CD8-positive, alpha-beta memory T cell (primary cell): ENCODE results near the gene BTBD1. TPM values are rescaled to one million over a fixed set of nuclear protein-coding genes. Genes with fewer than 3 reads are reported as not detected.

Experiments
- CTCF ChIA-PET: fragments of 350-600 bp; sonication (Branson Sonifier 250); formaldehyde crosslinking; loops from one replicate; lab custom pipeline; 2021; ENCODE audit warnings: antibody characterized with exemption; lab: Charles Lee
- POLR2A ChIA-PET: fragments of 350-600 bp; sonication (Branson Sonifier 250); formaldehyde crosslinking; loops from one replicate; lab custom pipeline; 2021; ENCODE audit warnings: antibody characterized with exemption; lab: Charles Lee
- DNase-seq, 5 donors: peaks; one replicate each; pipeline versions ENCODE4 v3.0.0 to v3.0.0-alpha.2; 2020 to 2022; ENCODE audit warnings: mixed read lengths in 1 of 5
- H3K27ac ChIP-seq: one replicate; pipeline ENCODE4 v1.7.0; 2013; ENCODE audit warnings: low read depth, mild to moderate bottlenecking, low read length, moderate library complexity
- H3K27me3 ChIP-seq: 2 replicates; pipeline ENCODE4 v1.7.0; 2013; ENCODE audit warnings: low read length, mild to moderate bottlenecking; ENCODE audit not compliant: insufficient read depth, poor library complexity, severe bottlenecking
- H3K36me3 ChIP-seq: 2 replicates; pipeline ENCODE4 v1.7.0; 2013; ENCODE audit warnings: mild to moderate bottlenecking, low read length, moderate library complexity; ENCODE audit not compliant: insufficient read depth
- H3K4me1 ChIP-seq: 2 replicates; pipeline ENCODE4 v1.7.0; 2013; ENCODE audit warnings: mild to moderate bottlenecking, low read length, moderate library complexity; ENCODE audit not compliant: insufficient read depth
- H3K4me3 ChIP-seq: 2 replicates; pipeline ENCODE4 v1.7.0; 2013; ENCODE audit warnings: mild to moderate bottlenecking, low read length
- H3K9me3 ChIP-seq: 2 replicates; pipeline ENCODE4 v1.7.0; 2013; ENCODE audit warnings: mild to moderate bottlenecking, low read length
- H3K27ac Mint-ChIP-seq, 8 donors: one replicate each; pipeline ENCODE4 v1.8.0; 2020 to 2021; ENCODE audit warnings: mixed read lengths in 8 of 8, mild to moderate bottlenecking in 6 of 8, inconsistent platforms in 3 of 8, moderate library complexity in 3 of 8
- H3K27me3 Mint-ChIP-seq, 2 donors: one replicate each; pipeline ENCODE4 v1.8.0; 2020 to 2021; ENCODE audit warnings: mixed read lengths in 2 of 2, mild to moderate bottlenecking in 1 of 2, moderate library complexity in 1 of 2
- H3K36me3 Mint-ChIP-seq, 3 donors: one replicate each; pipeline ENCODE4 v1.8.0; 2020 to 2021; ENCODE audit warnings: mixed read lengths in 3 of 3, inconsistent platforms in 1 of 3, mild to moderate bottlenecking in 1 of 3
- H3K4me1 Mint-ChIP-seq, 3 donors: one replicate each; pipeline ENCODE4 v1.8.0; 2020 to 2021; ENCODE audit warnings: mixed read lengths in 3 of 3, inconsistent platforms in 1 of 3, mild to moderate bottlenecking in 1 of 3
- H3K4me3 Mint-ChIP-seq, 7 donors: one replicate each; pipeline ENCODE4 v1.8.0; 2020 to 2021; ENCODE audit warnings: mixed read lengths in 7 of 7, mild to moderate bottlenecking in 6 of 7, moderate library complexity in 4 of 7, inconsistent platforms in 2 of 7
- H3K9me3 Mint-ChIP-seq, 5 donors: one replicate each; pipeline ENCODE4 v1.8.0; 2020 to 2022; ENCODE audit warnings: mixed read lengths in 5 of 5, mild to moderate bottlenecking in 3 of 5, moderate library complexity in 2 of 5, inconsistent platforms in 1 of 5
- polyA plus RNA-seq: library from polyadenylated mRNA; unstranded; fragments of 300-500 nt; fragmentation: Illumina TruSeq; gene quantifications from one replicate; pipeline ENCODE4 v1.2.3, GENCODE V29; 2021
- total RNA-seq, 2 experiments: library from RNA; stranded (reverse); gene quantifications; one replicate each; pipeline ENCODE4 v1.2.3, GENCODE V29; 2021

The BTBD1 gene
- total RNA-seq = 10 to 100 TPM; 55.5 to 57.7 TPM
- 47.4 TPM for polyA plus RNA-seq

DNA sequence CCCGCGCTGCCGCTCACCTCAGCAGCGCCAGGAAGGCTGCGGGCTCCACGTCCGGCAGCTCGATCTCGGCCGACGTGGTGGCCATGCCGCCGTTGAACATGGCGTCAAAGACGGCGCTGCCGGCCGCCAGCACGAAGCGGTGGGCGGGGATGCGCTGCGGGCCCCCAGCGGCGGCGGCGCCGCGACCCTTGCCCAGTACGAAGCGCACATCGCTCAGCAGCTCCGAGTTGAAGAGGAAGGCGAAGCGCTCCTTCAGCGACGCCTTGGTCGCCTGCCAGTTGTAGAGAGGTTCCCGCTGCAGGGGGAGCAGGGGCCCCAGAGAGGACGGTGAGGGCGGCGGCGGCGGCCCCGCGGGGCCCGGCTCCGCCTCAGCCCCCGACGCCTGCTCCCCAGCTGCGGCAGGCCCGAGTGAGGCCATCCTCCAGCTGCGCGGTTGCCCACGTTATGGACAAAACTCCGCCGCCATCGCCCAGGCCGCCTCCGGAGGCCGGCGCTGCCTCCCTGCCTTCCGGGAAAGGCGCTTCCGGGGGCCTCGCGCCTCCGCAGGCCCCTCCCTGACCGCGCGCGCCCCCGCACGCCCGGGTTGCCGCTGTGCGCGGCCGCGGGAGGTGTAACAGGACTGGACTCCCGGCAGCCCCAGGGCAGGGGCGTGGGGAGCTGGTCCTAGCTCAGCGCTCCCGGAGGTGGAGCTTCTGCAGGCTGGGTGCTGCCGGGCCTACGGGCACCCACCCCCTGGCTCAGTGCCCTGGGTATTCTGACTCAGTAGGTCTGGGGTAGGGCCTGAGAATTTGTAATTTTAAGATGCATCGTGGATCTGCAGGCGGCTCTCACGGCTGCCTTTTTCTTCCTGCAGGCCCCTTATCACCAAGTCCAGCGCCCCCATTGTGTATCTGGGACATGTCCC is at the start of gene BTBD1:
Gene BTBD1, minus strand, starts transcription at position 519 of the 904 bp plus-strand sequence. Its CDS starts 101 bp downstream, at position 418.
- Histone ChIP-seq H3K9me3 (no peaks in the 10 kb centered on the region), H3K27me3 (no peaks in the 10 kb centered on the region), H3K4me3 (peak within 1 kb of the TSS; percentile 78), H3K36me3 (no peaks in the 10 kb centered on the region), H3K4me1 (peaks cover 43% of the 10 kb centered on the region), H3K27ac (peak within 1 kb of the TSS; percentile 88)
- CTCF ChIA-PET = interaction anchor here (1.0 to 2.0 kb wide), 4 partner anchors 10 to 67 kb away, joined by 3 to 8 read pairs (median 4); partner anchors contain the start of gene C15orf40
- Mint-ChIP-seq H3K9me3 (peaks cover 0 to 5% (median 0%) of the 10 kb centered on the region in 5 donors), H3K4me3 (peak within 1 kb of the TSS in 5 of 7 donors; percentile 69 to 89 (median 81)), H3K36me3 (peaks cover 0 to 5% (median 0%) of the 10 kb centered on the region in 3 donors), H3K4me1 (peaks cover 0 to 17% (median 8%) of the 10 kb centered on the region in 3 donors), H3K27me3 (peaks cover 0 to under 1% of the 10 kb centered on the region in 2 donors), H3K27ac (peak within 1 kb of the TSS; percentile 71 to 91 (median 87))
- POLR2A ChIA-PET = interaction anchor here (0.6 to 2.2 kb wide), 4 partner anchors 10 to 520 kb away, joined by 3 to 11 read pairs (median 3); partner anchors contain the start of genes C15orf40 and RAMAC
- DNase-seq = peak; percentile 66 to 83 (median 78)

DNA sequence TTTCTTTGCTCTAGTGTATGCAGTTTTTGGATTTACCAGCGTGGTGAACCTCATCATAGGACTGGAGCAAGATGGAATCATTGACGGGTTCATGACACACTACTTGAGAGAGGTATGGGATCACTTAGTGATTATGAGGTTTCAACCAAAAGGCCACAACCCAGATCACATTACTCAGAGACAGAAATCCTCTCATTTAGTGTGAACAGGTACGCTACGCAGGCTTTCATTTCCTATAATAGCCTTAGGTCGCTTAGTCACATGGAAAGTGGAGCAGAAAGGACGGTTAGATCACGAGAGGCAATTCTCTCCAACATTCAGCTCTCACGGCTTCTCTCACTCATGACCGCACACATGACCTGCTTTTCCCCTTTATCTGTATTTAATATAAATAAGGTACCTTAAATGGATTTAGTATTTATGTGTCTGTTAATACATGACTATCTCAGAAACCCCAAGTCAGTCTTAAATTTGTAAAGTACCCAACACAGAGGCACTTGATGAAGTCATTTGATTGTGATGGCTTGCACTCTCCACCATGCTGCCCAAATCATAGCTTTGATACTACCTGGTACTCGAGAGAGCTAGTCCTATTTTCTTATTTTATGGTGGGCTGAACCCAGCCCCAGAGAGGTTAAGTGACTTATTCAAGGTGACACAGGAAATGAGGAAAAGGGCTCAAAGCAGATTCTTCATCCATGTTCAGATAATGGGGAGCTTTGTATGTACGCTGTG is 48.9 kb upstream of the BTBD1 start:
- no peaks in the 10 kb centered on the region for H3K36me3 ChIP-seq
- no peaks in the 10 kb centered on the region for H3K27me3 ChIP-seq
- H3K4me1 Mint-ChIP-seq = no peaks in the 10 kb centered on the region
- H3K4me1 ChIP-seq = no peaks in the 10 kb centered on the region
- H3K27me3 Mint-ChIP-seq = peaks cover 6 to 12% of the 10 kb centered on the region in 2 donors
- DNase-seq = no peak
- ChIA-PET CTCF (no interaction called here), POLR2A (no interaction called here)
- no peaks in the 10 kb centered on the region for H3K9me3 Mint-ChIP-seq
- no peak overlapping the region for H3K27ac ChIP-seq
- no peak overlapping the region for H3K4me3 ChIP-seq
- H3K4me3 Mint-ChIP-seq = no peak overlapping the region
- H3K36me3 Mint-ChIP-seq = no peaks in the 10 kb centered on the region
- H3K27ac Mint-ChIP-seq = no peak overlapping the region
- H3K9me3 ChIP-seq = no peaks in the 10 kb centered on the region

DNA sequence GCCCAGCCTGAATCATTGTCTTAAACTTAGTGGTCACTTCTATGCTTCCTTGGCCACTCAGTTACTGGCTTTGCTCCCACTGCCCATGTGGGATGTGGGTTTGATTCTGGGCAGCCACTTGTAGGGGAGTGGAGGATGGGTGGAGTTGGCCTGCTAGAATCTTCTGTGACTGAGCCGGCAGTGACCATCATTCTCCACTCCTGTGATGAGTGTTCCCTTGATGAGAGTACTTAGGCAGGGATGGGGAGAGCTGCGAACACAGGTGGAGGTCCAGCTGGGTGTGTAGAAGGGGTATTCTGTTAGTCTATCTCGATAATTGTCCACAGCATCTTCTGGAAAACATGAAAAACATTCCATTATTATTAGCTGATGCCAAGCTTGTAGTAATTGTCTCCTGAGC is 48.4 kb upstream of the BTBD1 start:
- POLR2A ChIA-PET = no interaction called here
- no peaks in the 10 kb centered on the region for H3K27me3 ChIP-seq

DNA sequence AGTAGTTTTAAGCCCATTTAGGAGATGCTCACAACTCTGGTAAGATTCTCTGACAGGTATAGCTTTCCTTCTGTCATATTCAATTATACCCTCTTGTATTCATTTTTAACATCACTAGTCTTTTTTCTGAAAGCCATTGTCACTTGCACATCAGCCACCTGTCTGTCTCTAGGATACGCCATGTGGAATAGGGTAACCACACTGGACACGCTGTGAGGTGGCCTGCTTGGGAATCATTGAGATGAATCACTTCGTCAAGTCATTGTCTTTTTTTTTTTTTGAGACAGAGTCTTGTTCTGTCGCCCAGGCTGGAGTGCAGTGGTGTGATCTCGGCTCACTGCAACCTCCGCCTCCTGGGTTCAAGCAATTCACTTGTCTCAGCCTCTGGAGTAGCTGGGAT is 47.8 kb upstream of the BTBD1 start:
- Histone ChIP-seq H3K4me1 (no peaks in the 10 kb centered on the region), H3K36me3 (no peaks in the 10 kb centered on the region), H3K27ac (no peak overlapping the region), H3K4me3 (no peak overlapping the region), H3K27me3 (no peaks in the 10 kb centered on the region), H3K9me3 (no peaks in the 10 kb centered on the region)
- Mint-ChIP-seq H3K9me3 (no peaks in the 10 kb centered on the region), H3K36me3 (no peaks in the 10 kb centered on the region), H3K27ac (no peak overlapping the region), H3K4me1 (peaks cover 0 to 2% (median 0%) of the 10 kb centered on the region in 3 donors), H3K4me3 (no peak overlapping the region), H3K27me3 (peaks cover 16 to 20% of the 10 kb centered on the region in 2 donors)
- no peak for DNase-seq
- CTCF ChIA-PET = interaction anchor here (0.7 kb wide), 1 partner anchor 447 kb away, joined by 3 read pairs; no protein-coding TSS in a partner anchor
- POLR2A ChIA-PET = no interaction called here

More for the DNA sequence above, 48.4 kb upstream of the BTBD1 start:
- H3K36me3 Mint-ChIP-seq = no peaks in the 10 kb centered on the region
- no peaks in the 10 kb centered on the region for H3K9me3 Mint-ChIP-seq
- H3K27ac Mint-ChIP-seq = no peak overlapping the region
- no peak overlapping the region for H3K27ac ChIP-seq
- peaks cover 10 to 15% of the 10 kb centered on the region in 2 donors for H3K27me3 Mint-ChIP-seq
- H3K4me3 ChIP-seq = no peak overlapping the region
- no peak overlapping the region for H3K4me3 Mint-ChIP-seq
- DNase-seq = no peak
- H3K4me1 Mint-ChIP-seq = no peaks in the 10 kb centered on the region
- CTCF ChIA-PET = interaction anchor here (0.7 kb wide), 1 partner anchor 447 kb away, joined by 3 read pairs; no protein-coding TSS in a partner anchor
- H3K9me3 ChIP-seq = no peaks in the 10 kb centered on the region
- no peaks in the 10 kb centered on the region for H3K4me1 ChIP-seq
- H3K36me3 ChIP-seq = no peaks in the 10 kb centered on the region

DNA sequence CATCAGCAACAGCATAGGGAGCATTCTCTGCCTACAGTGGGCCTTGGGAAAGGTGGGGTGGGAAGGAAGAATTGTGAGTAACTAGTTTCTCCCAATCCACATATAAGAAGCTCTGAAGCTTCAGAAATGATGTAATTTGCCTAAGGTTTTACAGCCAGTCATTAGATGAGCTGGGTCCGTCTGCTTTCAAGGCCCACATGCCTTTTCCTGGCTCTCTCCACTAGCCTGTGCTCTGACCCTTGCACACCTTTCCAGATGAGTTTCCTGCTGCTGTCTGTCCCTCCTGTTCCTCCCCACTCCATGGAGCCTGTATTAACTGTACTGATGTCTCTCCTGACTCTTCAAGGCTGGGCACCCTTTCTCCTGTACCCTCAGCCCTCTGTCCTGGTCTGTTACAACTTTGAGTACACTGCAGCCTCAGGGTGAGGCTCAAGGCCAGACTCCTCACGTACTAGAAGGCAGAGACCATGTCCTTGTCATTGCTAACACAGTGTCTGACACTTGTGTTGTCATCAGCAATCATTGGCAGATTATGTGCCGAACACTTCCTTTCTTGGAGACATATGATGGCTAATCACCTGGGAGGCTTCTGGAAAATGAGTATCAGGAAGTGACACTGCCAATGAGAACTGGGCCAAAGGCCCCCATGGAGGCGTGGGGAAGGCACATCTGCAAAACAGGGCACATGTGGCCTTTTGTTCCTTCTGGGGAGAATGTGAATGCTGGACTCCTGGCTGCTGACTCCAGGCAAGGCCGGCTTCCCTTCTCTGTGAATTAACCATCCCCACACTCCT is 47.0 kb upstream of the BTBD1 start:
- no peaks in the 10 kb centered on the region for H3K9me3 Mint-ChIP-seq
- Histone ChIP-seq H3K27me3 (no peaks in the 10 kb centered on the region), H3K4me3 (no peak overlapping the region), H3K9me3 (no peaks in the 10 kb centered on the region), H3K36me3 (no peaks in the 10 kb centered on the region), H3K4me1 (no peaks in the 10 kb centered on the region), H3K27ac (no peak overlapping the region)
- CTCF ChIA-PET = no interaction called here
- peak overlapping the region in 1 of 8 donors; percentile 21 for H3K27ac Mint-ChIP-seq
- no peak for DNase-seq
- no peak overlapping the region for H3K4me3 Mint-ChIP-seq
- H3K4me1 Mint-ChIP-seq = peaks cover 0 to 4% (median 0%) of the 10 kb centered on the region in 3 donors
- H3K27me3 Mint-ChIP-seq = peaks cover 23 to 27% of the 10 kb centered on the region in 2 donors
- no peaks in the 10 kb centered on the region for H3K36me3 Mint-ChIP-seq
- POLR2A ChIA-PET = no interaction called here

DNA sequence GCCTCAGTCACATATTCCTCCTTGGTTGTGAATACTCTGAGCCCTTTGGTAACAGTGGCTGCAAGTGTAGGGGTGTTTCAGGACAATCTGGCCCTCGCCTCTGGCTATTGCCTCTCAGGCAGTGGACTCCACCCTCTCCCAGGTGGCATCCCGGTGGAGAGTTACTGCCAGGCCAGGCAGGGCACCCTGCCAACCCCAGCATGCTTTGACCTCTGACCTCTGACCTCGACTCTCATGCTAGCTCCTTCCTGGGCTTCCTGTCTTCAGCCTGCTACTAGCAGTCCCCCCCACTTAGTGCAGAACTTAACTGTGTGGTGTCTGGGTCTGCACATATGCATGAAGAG is 45.9 kb upstream of the BTBD1 start:
- peaks cover 34 to 35% of the 10 kb centered on the region in 2 donors for H3K27me3 Mint-ChIP-seq
- peaks cover 6 to 11% (median 8%) of the 10 kb centered on the region in 3 donors for H3K4me1 Mint-ChIP-seq
- Histone ChIP-seq H3K36me3 (no peaks in the 10 kb centered on the region), H3K27me3 (peaks cover 5% of the 10 kb centered on the region), H3K4me1 (peaks cover 6% of the 10 kb centered on the region), H3K4me3 (no peak overlapping the region), H3K27ac (no peak overlapping the region), H3K9me3 (no peaks in the 10 kb centered on the region)
- ChIA-PET CTCF (no interaction called here), POLR2A (no interaction called here)
- no peaks in the 10 kb centered on the region for H3K36me3 Mint-ChIP-seq
- H3K27ac Mint-ChIP-seq = no peak overlapping the region
- DNase-seq = no peak
- H3K4me3 Mint-ChIP-seq = no peak overlapping the region
- no peaks in the 10 kb centered on the region for H3K9me3 Mint-ChIP-seq

DNA sequence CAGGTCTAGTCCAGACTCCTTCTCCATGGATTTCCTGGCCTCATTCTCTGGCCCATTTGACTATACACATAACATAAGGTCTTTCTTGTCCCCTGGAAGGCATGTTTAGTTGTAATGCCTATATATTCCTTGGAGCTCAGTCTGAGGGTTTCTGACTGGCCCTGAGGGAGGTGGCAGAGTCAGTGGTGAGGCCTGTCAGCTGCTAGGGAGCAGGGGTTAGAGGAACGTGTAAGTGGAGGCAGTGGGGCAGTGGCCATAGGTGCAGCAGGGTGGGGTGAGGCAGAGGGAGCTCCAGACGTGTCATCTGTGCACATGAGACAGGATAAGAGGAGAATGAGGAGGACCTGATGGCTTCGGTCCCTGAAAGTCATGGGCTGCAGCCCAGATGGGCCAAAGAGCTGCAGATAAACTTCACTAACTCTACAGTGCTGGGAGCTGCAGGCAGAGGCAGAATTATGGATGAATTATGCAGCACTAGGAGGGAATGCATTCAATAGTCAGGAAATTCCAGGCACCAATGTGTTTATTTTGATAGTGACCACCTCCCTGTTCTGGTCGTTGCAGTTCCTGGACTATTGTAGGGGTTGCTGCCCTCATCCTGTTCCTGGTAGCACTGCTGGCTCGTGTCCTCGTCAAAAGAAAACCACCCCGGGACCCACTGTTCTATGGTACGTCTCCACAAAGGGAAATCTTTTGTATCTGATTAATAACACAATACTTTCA is 45.3 kb upstream of the BTBD1 start:
- Mint-ChIP-seq H3K27me3 (peaks cover 34 to 36% of the 10 kb centered on the region in 2 donors), H3K9me3 (no peaks in the 10 kb centered on the region), H3K4me3 (peak overlapping the region in 1 of 7 donors; percentile 72), H3K4me1 (peaks cover 7 to 11% (median 8%) of the 10 kb centered on the region in 3 donors), H3K36me3 (no peaks in the 10 kb centered on the region), H3K27ac (peak overlapping the region in 1 of 8 donors; percentile 29)
- no peaks in the 10 kb centered on the region for H3K36me3 ChIP-seq
- H3K27ac ChIP-seq = no peak overlapping the region
- no peak for DNase-seq
- no peak overlapping the region for H3K4me3 ChIP-seq
- ChIA-PET CTCF (no interaction called here), POLR2A (no interaction called here)
- H3K4me1 ChIP-seq = peaks cover 7% of the 10 kb centered on the region
- peaks cover 5% of the 10 kb centered on the region for H3K27me3 ChIP-seq
- no peaks in the 10 kb centered on the region for H3K9me3 ChIP-seq
